IMR-90 (cell line): ENCODE measurements around the gene C2orf69. TPM values are rescaled to one million over a fixed set of nuclear protein-coding genes. Genes with fewer than 3 reads are reported as not detected.

Experiments
- ATAC-seq: fragments of 200-7000 bp; cut with Tn5 transposase; 2 replicates; pipeline ENCODE4 v1.9.1; 2020; ENCODE audit warnings: low read depth, mild to moderate bottlenecking, moderate library complexity
- BruUV-seq: library from RNA; stranded (reverse); fragments of 400-500 nt; replicated peaks from 2 replicates; lab custom pipeline; 2021; lab: Mats Ljungman, UMichigan
- CTCF ChIA-PET: fragments of 300-600 bp; formaldehyde crosslinking; extraction: SDS; loops from one replicate; lab custom pipeline; 2021; ENCODE audit warnings: antibody characterized with exemption; lab: Yijun Ruan, JAX
- POLR2A ChIA-PET: fragments of 300-600 bp; sonication (Branson Sonifier 250); formaldehyde crosslinking; loops from one replicate; lab custom pipeline; 2022; ENCODE audit warnings: antibody characterized with exemption; ENCODE audit not compliant: unreplicated experiment; lab: Charles Lee
- DNase-seq: peaks from one replicate; pipeline ENCODE4 v3.0.0; 2013
- H2AFZ ChIP-seq: replicated peaks from 2 replicates; pipeline ENCODE3; 2013; ENCODE audit warnings: low read length, mild to moderate bottlenecking; ENCODE audit not compliant: poor library complexity
- H2AK5ac ChIP-seq: 2 replicates; pipeline ENCODE4 v1.6.1; 2013; ENCODE audit warnings: low read depth, low read length, inconsistent platforms
- H2AK9ac ChIP-seq: replicated peaks from 2 replicates; pipeline ENCODE3; 2013; ENCODE audit warnings: mild to moderate bottlenecking, low read depth, low read length, moderate library complexity; ENCODE audit not compliant: poor library complexity
- H2BK120ac ChIP-seq: 2 replicates; pipeline ENCODE4 v1.6.1; 2013; ENCODE audit warnings: low read depth, low read length, inconsistent platforms
- H2BK15ac ChIP-seq: 3 replicates; pipeline ENCODE4 v1.6.1; 2013; ENCODE audit warnings: low read depth, low read length, inconsistent platforms
- H2BK20ac ChIP-seq: 2 replicates; pipeline ENCODE4 v1.6.1; 2013; ENCODE audit warnings: low read depth, mild to moderate bottlenecking, inconsistent platforms, low read length, moderate library complexity
- H2BK5ac ChIP-seq: 2 replicates; pipeline ENCODE4 v1.6.1; 2013; ENCODE audit warnings: mild to moderate bottlenecking, low read depth, low read length, inconsistent platforms; ENCODE audit not compliant: poor library complexity, severe bottlenecking
- H3K14ac ChIP-seq: replicated peaks from 2 replicates; pipeline ENCODE4 v1.6.1; 2013; ENCODE audit warnings: low read depth, low read length, inconsistent platforms
- H3K18ac ChIP-seq: 2 replicates; pipeline ENCODE4 v1.6.1; 2013; ENCODE audit warnings: low read depth, low read length, control low read depth
- H3K23ac ChIP-seq: 2 replicates; pipeline ENCODE4 v1.6.1; 2013; ENCODE audit warnings: low read depth, low read length, inconsistent platforms
- H3K27ac ChIP-seq: 2 replicates; pipeline ENCODE4 v1.5.1; 2013; ENCODE audit warnings: mild to moderate bottlenecking, control low read depth, low read length; ENCODE audit not compliant: insufficient read depth
- H3K27me3 ChIP-seq: 2 replicates; pipeline ENCODE4 v1.6.1; 2013; ENCODE audit warnings: low read length; ENCODE audit not compliant: control insufficient read depth, insufficient read depth
- H3K36me3 ChIP-seq: 2 replicates; pipeline ENCODE4 v1.6.1; 2013; ENCODE audit warnings: low read length, mixed read lengths; ENCODE audit not compliant: control insufficient read depth, insufficient read depth
- H3K4ac ChIP-seq: 2 replicates; pipeline ENCODE4 v1.6.1; 2013; ENCODE audit warnings: low read depth, low read length, inconsistent platforms
- H3K4me1 ChIP-seq: 2 replicates; pipeline ENCODE4 v1.6.1; 2013; ENCODE audit warnings: low read length, mixed read lengths; ENCODE audit not compliant: control insufficient read depth, insufficient read depth
- H3K4me2 ChIP-seq: 2 replicates; pipeline ENCODE4 v1.6.1; 2013; ENCODE audit warnings: low read depth, mild to moderate bottlenecking, control low read depth, low read length, moderate library complexity
- H3K4me3 ChIP-seq: 2 replicates; pipeline ENCODE4 v1.5.1; 2013; ENCODE audit warnings: low read depth, mild to moderate bottlenecking, control low read depth, low read length, moderate library complexity; ENCODE audit not compliant: insufficient read depth
- H3K56ac ChIP-seq: 2 replicates; pipeline ENCODE4 v1.6.1; 2013; ENCODE audit warnings: low read length, inconsistent platforms; ENCODE audit not compliant: insufficient read depth; ENCODE audit errors: extremely low read depth
- H3K79me1 ChIP-seq, 2 experiments: 2 replicates each; pipeline ENCODE4 v1.6.1; 2013; ENCODE audit warnings: low read length in 2 of 2, inconsistent platforms in 1 of 2, low read depth in 1 of 2
- H3K9ac ChIP-seq: 2 replicates; pipeline ENCODE4 v1.6.1; 2013; ENCODE audit warnings: low read depth, low read length, control low read depth
- H3K9me1 ChIP-seq: 2 replicates; pipeline ENCODE4 v1.6.1; 2013; ENCODE audit warnings: low read length, inconsistent platforms; ENCODE audit not compliant: insufficient read depth
- H3K9me3 ChIP-seq: 2 replicates; pipeline ENCODE4 v1.6.1; 2013; ENCODE audit warnings: low read length; ENCODE audit not compliant: control insufficient read depth, insufficient read depth
- H4K20me1 ChIP-seq: 2 replicates; pipeline ENCODE4 v1.6.1; 2013; ENCODE audit warnings: low read length, inconsistent platforms; ENCODE audit not compliant: insufficient read depth
- H4K5ac ChIP-seq: 2 replicates; pipeline ENCODE4 v1.6.1; 2013; ENCODE audit warnings: mild to moderate bottlenecking, low read depth, low read length, control low read depth
- H4K8ac ChIP-seq, 2 experiments: 2 replicates each; pipeline ENCODE4 v1.6.1; 2013; ENCODE audit warnings: low read depth in 2 of 2, low read length in 2 of 2, control low read depth in 1 of 2, inconsistent platforms in 1 of 2
- H4K91ac ChIP-seq: 2 replicates; pipeline ENCODE4 v1.6.1; 2013; ENCODE audit warnings: low read depth, low read length, inconsistent platforms; ENCODE audit not compliant: insufficient read depth
- CEBPB ChIP-seq: IDR thresholded peaks from 2 replicates; pipeline ENCODE4 v1.6.1; 2012; ENCODE audit warnings: low read depth, low read length, improper control_type of control experiment
- CHD1 ChIP-seq: IDR thresholded peaks from 2 replicates; pipeline ENCODE4 v1.6.1; 2012; ENCODE audit warnings: low read depth, low read length, improper control_type of control experiment
- FOS ChIP-seq: fragments of 150-350 bp; IDR thresholded peaks from 2 replicates; pipeline ENCODE4 v1.6.1; 2016; ENCODE audit warnings: low read depth, low read length
- MAFK ChIP-seq: IDR thresholded peaks from 2 replicates; pipeline ENCODE4 v1.6.1; 2012; ENCODE audit warnings: low read depth, low read length, improper control_type of control experiment
- MXI1 ChIP-seq: IDR thresholded peaks from 2 replicates; pipeline ENCODE4 v1.6.1; 2012; ENCODE audit warnings: low read depth, mild to moderate bottlenecking, low read length, moderate library complexity, borderline replicate concordance
- POLR2A ChIP-seq: IDR thresholded peaks from 2 replicates; pipeline ENCODE4 v1.6.1; 2012; ENCODE audit warnings: mild to moderate bottlenecking, low read depth, low read length
- RAD21 ChIP-seq: IDR thresholded peaks from 2 replicates; pipeline ENCODE4 v1.6.1; 2012; ENCODE audit warnings: low read length, improper control_type of control experiment
- RCOR1 ChIP-seq: IDR thresholded peaks from 2 replicates; pipeline ENCODE4 v1.6.1; 2012; ENCODE audit warnings: mild to moderate bottlenecking, low read length, improper control_type of control experiment; ENCODE audit not compliant: insufficient replicate concordance
- SMC3 ChIP-seq: fragments of 150-350 bp; IDR thresholded peaks from 2 replicates; pipeline ENCODE4 v1.6.1; 2016; ENCODE audit warnings: low read depth, mild to moderate bottlenecking, antibody characterized with exemption, low read length, moderate library complexity
- WGBS, 2 experiments: methylation state at CpG; one replicate each; pipeline versions ENCODE4 v1.1.5 to v1.1.7; 2013; ENCODE audit warnings: missing lambda C conversion rate in 2 of 2; ENCODE audit not compliant: insufficient read length in 1 of 2; ENCODE audit errors: extremely low coverage in 2 of 2; 5-methylcytosine and 5-hydroxymethylcytosine counted together
- dilution Hi-C: fragments of 300-500 bp; cut with HindIII; formaldehyde crosslinking; loops from one replicate; pipeline ENCODE4 v1.14.3; 2018; ENCODE audit warnings: low sequenced_read_pairs; ENCODE audit not compliant: unreplicated experiment
- in situ Hi-C: fragments of 300-500 bp; cut with MboI; formaldehyde crosslinking; loops from 3 replicates; pipeline ENCODE4 v1.14.3; 2019; ENCODE audit warnings: low sequenced_read_pairs, inconsistent platforms, mixed read lengths
- intact Hi-C: fragments of 100-400 bp; cut with micrococcal nuclease; formaldehyde crosslinking; loops from 2 replicates; pipeline ENCODE4 v1.10.0; 2022
- polyA plus RNA-seq, 3 experiments: library from polyadenylated mRNA; depleted of rRNA; stranded (reverse); fragments of >200 nt; gene quantifications; 2 replicates each; pipeline ENCODE4 v1.2.3, GENCODE V29; 2012; ENCODE audit warnings: low replicate concordance in 1 of 3
- total RNA-seq: library from RNA; depleted of rRNA; stranded (reverse); fragments of >200 nt; gene quantifications from 2 replicates; pipeline ENCODE4 v1.2.3, GENCODE V29; 2012

Gene C2orf69
- total and polyA plus RNA-seq, 2 of the 4 experiments (the other 2 are of a cell fraction) = 3.1 to 4.7 TPM

GRCh38 chr2:199950396-199950795, 39.3 kb downstream of the C2orf69 start:
- H3K18ac ChIP-seq = no peak overlapping the region
- H2BK15ac ChIP-seq = no peak overlapping the region
- no peak overlapping the region for H2AK9ac ChIP-seq
- POLR2A ChIA-PET = no interaction called here
- peaks cover 21 to 41% of the 10 kb centered on the region in 2 experiments for H3K79me1 ChIP-seq
- H3K56ac ChIP-seq = no peak overlapping the region
- no CpG with 5 or more reads among the region's 5 CpGs for WGBS, 2 experiments
- no peaks in the 10 kb centered on the region for H3K9me3 ChIP-seq
- H3K4me3 ChIP-seq = no peak overlapping the region
- intact Hi-C loops = no loop called here
- H2BK5ac ChIP-seq = no peak overlapping the region
- H3K36me3 ChIP-seq = peaks cover 9% of the 10 kb centered on the region
- H3K4ac ChIP-seq = no peak overlapping the region
- BruUV-seq = no TSS peak
- H3K4me1 ChIP-seq = peaks cover 6% of the 10 kb centered on the region; the same call in 1 of the 2 replicates
- no peak overlapping the region for H4K8ac ChIP-seq
- CTCF ChIA-PET = no interaction called here
- dilution Hi-C loops = no loop called here
- H3K9me1 ChIP-seq = peaks cover 3% of the 10 kb centered on the region; the same call in 1 of the 2 replicates
- H4K91ac ChIP-seq = no peak overlapping the region
- TF ChIP-seq CEBPB = no peak
- TF ChIP-seq RCOR1 = no peak
- TF ChIP-seq MAFK = no peak
- no peak for TF ChIP-seq RAD21
- no peak for TF ChIP-seq MXI1
- no peak for TF ChIP-seq CHD1
- no peak for TF ChIP-seq POLR2A
- TF ChIP-seq FOS = no peak
- no peak for TF ChIP-seq SMC3
- no peaks in the 10 kb centered on the region for H4K20me1 ChIP-seq
- H4K5ac ChIP-seq = no peak overlapping the region
- no peak overlapping the region for H2AK5ac ChIP-seq
- H3K27me3 ChIP-seq = no peaks in the 10 kb centered on the region
- DNase-seq (no peak), ATAC-seq (no peak)
- H3K27ac ChIP-seq = no peak overlapping the region
- H2BK120ac ChIP-seq = no peak overlapping the region
- H3K4me2 ChIP-seq = no peak overlapping the region
- no peak overlapping the region for H2BK20ac ChIP-seq
- no peak overlapping the region for H2AFZ ChIP-seq
- H3K23ac ChIP-seq = no peak overlapping the region
- in situ Hi-C loops = no loop called here
- no peak overlapping the region for H3K9ac ChIP-seq
- no peak overlapping the region for H3K14ac ChIP-seq
